ENCODE data around the gene GID8. TPM values are rescaled to one million over a fixed set of nuclear protein-coding genes. Genes with fewer than 3 reads are reported as not detected.

Gene GID8
- total and polyA plus RNA-seq, 2 donors (not counting 3 experiments of a cell fraction or from before 2014, with no cell fraction given) = 25.3 to 34.6 TPM

- BruUV-seq (replicated peaks) = TSS peak; percentile 18
- H3K4me3 ChIP-seq (replicated peaks in 1 of 3; ENCODE audit: insufficient read depth in 1 of 3, low read depth in 1 of 3, low read length in 3 of 3) = peak overlapping the region; percentile 45 to 60 (median 48)
- peak overlapping the region; percentile 88 for H3K4me2 ChIP-seq (ENCODE audit: insufficient read depth, low read length)
- FAIRE-seq = peak; percentile 78
- peak overlapping the region; percentile 56 for H2AFZ ChIP-seq (ENCODE audit: low read depth, low read length)
- no peak for TF ChIP-seq MAX (IDR thresholded peaks at IDR 0.05; ENCODE audit: insufficient read depth, insufficient read length)
- TF ChIP-seq POLR2AphosphoS5 (IDR thresholded peaks at IDR 0.05; ENCODE audit: insufficient read depth, low read depth, low read length) = no peak
- no peak for TF ChIP-seq FOS (IDR thresholded peaks at IDR 0.05; ENCODE audit: borderline replicate concordance, insufficient read depth, low read length)
- no peak for TF ChIP-seq POLR2A (IDR thresholded peaks at IDR 0.05; ENCODE audit: low read depth, low read length)
- TF ChIP-seq GATA2 (IDR thresholded peaks at IDR 0.05; ENCODE audit: insufficient read depth, insufficient read length, low read depth, low read length) = no peak
- no peak for TF ChIP-seq MYC (IDR thresholded peaks at IDR 0.05; ENCODE audit: low read depth, low read length)
- TF ChIP-seq EZH2 (IDR thresholded peaks at IDR 0.05; ENCODE audit: borderline replicate concordance, low read depth, low read length, severe bottlenecking) = no peak
- no peak for TF ChIP-seq JUN (IDR thresholded peaks at IDR 0.05; ENCODE audit: borderline replicate concordance, insufficient read depth, insufficient read length, low read depth)
- no peak for TF ChIP-seq CTCF (IDR thresholded peaks at IDR 0.05; ENCODE audit: extremely low read depth in 1 of 2, insufficient read depth in 1 of 2, low read depth in 1 of 2, low read length in 2 of 2)
- peak; percentile 8 for DNase-seq (ENCODE audit: low read depth, low spot score)
- intact Hi-C loops (cut with micrococcal nuclease) = loop anchor here (1.0 kb wide), 1 partner anchor 15 kb away; the partner anchor contains the start of gene GID8
- peaks cover 0 to 11% of the 10 kb centered on the region in 2 experiments for H3K36me3 ChIP-seq (ENCODE audit: control insufficient read depth in 2 of 2, extremely low read depth in 1 of 2, insufficient read depth in 2 of 2, low read length in 2 of 2)
- ChIA-PET CTCF (interaction anchor here (1.0 to 2.4 kb wide), 11 partner anchors 9 to 86 kb away, joined by 3 to 16 read pairs (median 3); partner anchors contain the start of gene GID8), POLR2A (interaction anchor here (0.6 to 0.8 kb wide), 2 partner anchors 49 to 571 kb away, joined by 4 read pairs; no protein-coding TSS in a partner anchor)
- H3K9me1 ChIP-seq (replicated peaks; ENCODE audit: control insufficient read depth, extremely low read depth, insufficient read depth, low read length) = no peaks in the 10 kb centered on the region
- dilution Hi-C loops (cut with MboI; ENCODE audit: extremely low pct_ligation_motif_present, low sequenced_read_pairs) = no loop called here
- H4K20me1 ChIP-seq (replicated peaks; ENCODE audit: control insufficient read depth, extremely low read depth, insufficient read depth, low read length) = no peaks in the 10 kb centered on the region
- peak overlapping the region; percentile 15 for H3K9ac ChIP-seq (replicated peaks; ENCODE audit: extremely low read depth, insufficient read depth, low read length)
- no peaks in the 10 kb centered on the region for H3K27me3 ChIP-seq (ENCODE audit: control insufficient read depth in 2 of 2, insufficient read depth in 2 of 2, low read length in 2 of 2)
- peaks cover 33% of the 10 kb centered on the region for H3K79me2 ChIP-seq (ENCODE audit: control insufficient read depth, insufficient read depth, low read length)
- peaks cover 20% of the 10 kb centered on the region for H3K4me1 ChIP-seq (ENCODE audit: control insufficient read depth, extremely low read depth, insufficient read depth, low read length)
- no peaks in the 10 kb centered on the region for H3K9me3 ChIP-seq (replicated peaks; ENCODE audit: control insufficient read depth, insufficient read depth, low read length)
- H3K27ac ChIP-seq (ENCODE audit: insufficient read depth, low read depth, low read length) = peak overlapping the region; percentile 37
Observed at GRCh38 chr20:62952968-62953838, 15.3 kb downstream of the GID8 start.
